Keratinocyte (primary cell): Measurements from ENCODE around the gene SERGEF. TPM values are rescaled to one million over a fixed set of nuclear protein-coding genes. Genes with fewer than 3 reads are reported as not detected.

Experiments
- DNase-seq: peaks from one replicate; pipeline ENCODE4 v3.0.0-alpha.2; 2011; ENCODE audit warnings: low read depth, missing footprints, low spot score
- FAIRE-seq: peaks from 2 replicates; lab custom pipeline; 2011; peaks lifted over from hg19 to GRCh38; lab: Jason Lieb, UNC
- H2AFZ ChIP-seq: 2 replicates; pipeline ENCODE4 v1.6.0; 2012; ENCODE audit warnings: low read length, control low read depth, inconsistent platforms; ENCODE audit not compliant: control insufficient read depth
- H3K27ac ChIP-seq: 2 replicates; pipeline ENCODE4 v1.5.1; 2011; ENCODE audit warnings: low read length; ENCODE audit not compliant: control insufficient read depth, insufficient read depth
- H3K27me3 ChIP-seq: 3 replicates; pipeline ENCODE4 v1.6.0; 2011; ENCODE audit warnings: low read length; ENCODE audit not compliant: control insufficient read depth, insufficient read depth; ENCODE audit errors: extremely low read depth
- H3K36me3 ChIP-seq, 2 experiments: 2 replicates in 1 of 2; 3 replicates in 1 of 2; pipeline ENCODE4 v1.5.1; 2011; ENCODE audit warnings: low read length in 2 of 2, mild to moderate bottlenecking in 1 of 2; ENCODE audit not compliant: control insufficient read depth in 2 of 2, insufficient read depth in 2 of 2; ENCODE audit errors: extremely low read depth in 1 of 2
- H3K4me1 ChIP-seq: 3 replicates; pipeline ENCODE4 v1.5.1; 2011; ENCODE audit warnings: low read length; ENCODE audit not compliant: control insufficient read depth, insufficient read depth; ENCODE audit errors: extremely low read depth
- H3K4me2 ChIP-seq: 3 replicates; pipeline ENCODE4 v1.6.0; 2011; ENCODE audit warnings: low read depth, low read length; ENCODE audit not compliant: control insufficient read depth, insufficient read depth; ENCODE audit errors: extremely low read depth
- H3K4me3 ChIP-seq, 3 experiments: fragments of 200-600 bp in 1 of 3; sonication (generic) in 1 of 3; 2 replicates in 2 of 3; 3 replicates in 1 of 3; pipeline ENCODE4 v1.5.1; 2011 to 2016; ENCODE audit warnings: low read length in 3 of 3, mild to moderate bottlenecking in 3 of 3, control low read depth in 2 of 3, inconsistent platforms in 1 of 3, low read depth in 1 of 3, mixed read lengths in 1 of 3, mixed run types in 1 of 3, moderate library complexity in 1 of 3; ENCODE audit not compliant: control insufficient read depth in 2 of 3, insufficient read depth in 2 of 3; ENCODE audit errors: extremely low read depth in 1 of 3
- H3K79me2 ChIP-seq: 2 replicates; pipeline ENCODE4 v1.6.0; 2012; ENCODE audit warnings: low read length; ENCODE audit not compliant: control insufficient read depth, insufficient read depth
- H3K9ac ChIP-seq: 3 replicates; pipeline ENCODE4 v1.6.0; 2011; ENCODE audit warnings: low read length; ENCODE audit not compliant: control insufficient read depth, insufficient read depth; ENCODE audit errors: extremely low read depth
- H3K9me1 ChIP-seq: 3 replicates; pipeline ENCODE4 v1.6.0; 2011; ENCODE audit warnings: low read length; ENCODE audit not compliant: control insufficient read depth, insufficient read depth; ENCODE audit errors: extremely low read depth
- H3K9me3 ChIP-seq: 2 replicates; pipeline ENCODE4 v1.5.1; 2012; ENCODE audit warnings: low read depth, low read length; ENCODE audit not compliant: control insufficient read depth
- H4K20me1 ChIP-seq: 3 replicates; pipeline ENCODE4 v1.6.0; 2011; ENCODE audit warnings: low read length; ENCODE audit not compliant: control insufficient read depth, insufficient read depth; ENCODE audit errors: extremely low read depth
- EZH2 ChIP-seq: IDR thresholded peaks from one replicate; pipeline ENCODE4 v1.6.1; 2012; ENCODE audit warnings: inconsistent platforms, mild to moderate bottlenecking, low read length, moderate library complexity
- dilution Hi-C: fragments of 300-500 bp; cut with MboI; formaldehyde crosslinking; loops from one replicate; pipeline ENCODE4 v1.7.0; 2020; ENCODE audit warnings: low sequenced_read_pairs; ENCODE audit not compliant: extremely low pct_ligation_motif_present
- polyA plus RNA-seq, 5 experiments: library from polyadenylated mRNA; depleted of rRNA in 3 of 5; stranded (reverse) in 3 of 5; stranded (forward) in 1 of 5; unstranded in 1 of 5; fragments of >200 nt; gene quantifications; 1 replicate in 1 of 5; 2 replicates in 3 of 5; 3 replicates in 1 of 5; pipeline versions ENCODE4 v1.2.1 to v1.2.3, GENCODE V29; 2011 to 2012; ENCODE audit warnings: missing spikeins in 2 of 5, low read depth in 1 of 5, low replicate concordance in 1 of 5
- TF ChIP-seq, protein P1 (sequence below), 3 experiments: IDR thresholded peaks in 1 of 3; conservative IDR thresholded peaks in 1 of 3; optimal IDR thresholded peaks in 1 of 3; 2 replicates in 2 of 3; 3 replicates in 1 of 3; pipeline versions ENCODE3 to v1.5.1; 2011; ENCODE audit warnings: low read length in 3 of 3, mild to moderate bottlenecking in 3 of 3, moderate library complexity in 2 of 3, control low read depth in 1 of 3, inconsistent platforms in 1 of 3; ENCODE audit not compliant: insufficient read depth in 2 of 3; ENCODE audit errors: extremely low read depth in 1 of 3

The SERGEF gene
- polyA plus RNA-seq, 1 donor (not counting 4 experiments of a cell fraction or from before 2014, with no cell fraction given) = 15.6 TPM

DNA sequence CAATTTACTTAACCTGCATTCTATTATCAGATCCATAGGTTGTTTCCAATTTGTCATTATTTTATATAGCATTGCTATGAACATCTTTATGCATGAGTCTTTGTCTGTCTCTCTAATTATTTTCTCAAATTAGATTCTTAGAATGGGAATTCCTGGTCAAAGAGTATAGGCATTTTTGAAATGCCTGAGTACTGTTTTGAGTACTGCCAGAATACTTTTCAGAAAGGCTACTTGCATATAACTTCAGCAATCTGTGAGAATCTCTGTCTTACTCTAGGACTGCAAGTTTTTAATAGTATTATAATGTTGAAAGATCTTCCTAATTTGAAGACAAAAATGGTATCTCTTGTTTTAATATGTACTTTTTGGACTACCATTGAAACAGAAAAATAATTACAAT, 221.7 kb downstream of the SERGEF start:
- no peak overlapping the region for H3K4me2 ChIP-seq
- TF ChIP-seq EZH2 = no peak
- TF ChIP-seq, protein P1, sequence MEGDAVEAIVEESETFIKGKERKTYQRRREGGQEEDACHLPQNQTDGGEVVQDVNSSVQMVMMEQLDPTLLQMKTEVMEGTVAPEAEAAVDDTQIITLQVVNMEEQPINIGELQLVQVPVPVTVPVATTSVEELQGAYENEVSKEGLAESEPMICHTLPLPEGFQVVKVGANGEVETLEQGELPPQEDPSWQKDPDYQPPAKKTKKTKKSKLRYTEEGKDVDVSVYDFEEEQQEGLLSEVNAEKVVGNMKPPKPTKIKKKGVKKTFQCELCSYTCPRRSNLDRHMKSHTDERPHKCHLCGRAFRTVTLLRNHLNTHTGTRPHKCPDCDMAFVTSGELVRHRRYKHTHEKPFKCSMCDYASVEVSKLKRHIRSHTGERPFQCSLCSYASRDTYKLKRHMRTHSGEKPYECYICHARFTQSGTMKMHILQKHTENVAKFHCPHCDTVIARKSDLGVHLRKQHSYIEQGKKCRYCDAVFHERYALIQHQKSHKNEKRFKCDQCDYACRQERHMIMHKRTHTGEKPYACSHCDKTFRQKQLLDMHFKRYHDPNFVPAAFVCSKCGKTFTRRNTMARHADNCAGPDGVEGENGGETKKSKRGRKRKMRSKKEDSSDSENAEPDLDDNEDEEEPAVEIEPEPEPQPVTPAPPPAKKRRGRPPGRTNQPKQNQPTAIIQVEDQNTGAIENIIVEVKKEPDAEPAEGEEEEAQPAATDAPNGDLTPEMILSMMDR (optimal IDR thresholded peaks at IDR 0.05 in 1 of 3, IDR thresholded peaks at IDR 0.05 in 1 of 3, conservative IDR thresholded peaks at IDR 0.05 in 1 of 3; ENCODE audit: extremely low read depth in 1 of 3, insufficient read depth in 2 of 3, low read length in 3 of 3) = no peak
- no peaks in the 10 kb centered on the region for H4K20me1 ChIP-seq
- no peaks in the 10 kb centered on the region for H3K79me2 ChIP-seq
- H3K36me3 ChIP-seq = no peaks in the 10 kb centered on the region
- H3K9me1 ChIP-seq = no peaks in the 10 kb centered on the region
- no peak overlapping the region for H3K4me3 ChIP-seq
- dilution Hi-C loops = no loop called here
- peaks cover 18% of the 10 kb centered on the region for H3K4me1 ChIP-seq
- no peak overlapping the region for H3K9ac ChIP-seq
- H3K27ac ChIP-seq = no peak overlapping the region
- no peak overlapping the region for H2AFZ ChIP-seq
- no peak for DNase-seq
- FAIRE-seq = no peak
- H3K27me3 ChIP-seq = no peaks in the 10 kb centered on the region
- no peaks in the 10 kb centered on the region for H3K9me3 ChIP-seq

DNA sequence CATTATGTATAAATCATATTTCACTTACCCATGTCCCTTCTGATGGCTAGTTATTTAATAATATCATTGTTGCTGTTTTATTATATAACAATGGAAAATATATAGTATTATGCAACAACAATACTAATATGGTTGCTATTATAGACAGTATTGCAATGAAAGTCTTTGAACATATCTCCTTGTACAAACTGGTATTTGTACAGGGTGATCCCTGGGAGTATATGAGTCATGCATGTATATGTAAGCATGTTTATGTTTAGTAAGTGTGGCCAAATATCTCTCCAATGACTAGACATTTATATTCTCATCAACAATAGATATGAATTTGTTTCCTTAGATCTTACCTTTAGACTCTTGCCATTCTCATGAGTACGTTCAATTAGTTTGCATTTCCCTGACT, 222.4 kb downstream of the SERGEF start:
- H4K20me1 ChIP-seq = no peaks in the 10 kb centered on the region
- H2AFZ ChIP-seq = no peak overlapping the region
- no peak overlapping the region for H3K4me2 ChIP-seq
- H3K9me1 ChIP-seq = no peaks in the 10 kb centered on the region
- no peaks in the 10 kb centered on the region for H3K79me2 ChIP-seq
- H3K27me3 ChIP-seq = no peaks in the 10 kb centered on the region
- no peaks in the 10 kb centered on the region for H3K36me3 ChIP-seq
- no peak for FAIRE-seq
- H3K9ac ChIP-seq = no peak overlapping the region
- dilution Hi-C loops = no loop called here
- TF ChIP-seq, protein P1 (optimal IDR thresholded peaks at IDR 0.05 in 1 of 3, IDR thresholded peaks at IDR 0.05 in 1 of 3, conservative IDR thresholded peaks at IDR 0.05 in 1 of 3; ENCODE audit: extremely low read depth in 1 of 3, insufficient read depth in 2 of 3, low read length in 3 of 3) = no peak
- TF ChIP-seq EZH2 = no peak
- no peak overlapping the region for H3K27ac ChIP-seq
- peaks cover 18% of the 10 kb centered on the region for H3K4me1 ChIP-seq
- no peak for DNase-seq
- H3K4me3 ChIP-seq = no peak overlapping the region
- H3K9me3 ChIP-seq = no peaks in the 10 kb centered on the region
